GM19372 (cell line): ENCODE measurements around the gene N4BP2L1.
A peak's percentile ranks its signal among the peaks of the same experiment; 100 is the strongest.

Experiments
- ATAC-seq: cut with Tn5 transposase; IDR thresholded peaks from one replicate; pipeline ENCODE4 v1.9.1; 2021; ENCODE audit warnings: mild to moderate bottlenecking, low read depth, moderate library complexity; ENCODE audit not compliant: unreplicated experiment

N4BP2L1 gene

DNA sequence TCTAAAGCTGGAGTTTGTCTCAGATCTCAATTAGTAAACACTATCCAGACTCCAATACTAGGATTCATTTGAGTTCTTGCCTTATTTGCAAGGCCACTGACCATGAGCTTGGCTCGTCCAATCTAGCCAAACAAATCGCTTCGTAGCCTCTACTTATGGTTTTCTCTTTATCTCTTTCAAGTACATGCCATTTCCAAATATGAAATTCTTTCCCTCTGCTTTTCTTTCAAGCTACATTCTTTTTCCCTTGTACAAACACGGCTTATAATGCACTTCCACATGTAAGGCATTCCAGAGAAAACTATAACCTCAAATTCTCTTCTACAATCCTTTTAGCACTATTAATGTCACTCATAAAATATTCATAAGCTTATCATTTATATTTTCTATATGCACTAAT is 10.9 kb upstream of the N4BP2L1 start:
- no peak for ATAC-seq

DNA sequence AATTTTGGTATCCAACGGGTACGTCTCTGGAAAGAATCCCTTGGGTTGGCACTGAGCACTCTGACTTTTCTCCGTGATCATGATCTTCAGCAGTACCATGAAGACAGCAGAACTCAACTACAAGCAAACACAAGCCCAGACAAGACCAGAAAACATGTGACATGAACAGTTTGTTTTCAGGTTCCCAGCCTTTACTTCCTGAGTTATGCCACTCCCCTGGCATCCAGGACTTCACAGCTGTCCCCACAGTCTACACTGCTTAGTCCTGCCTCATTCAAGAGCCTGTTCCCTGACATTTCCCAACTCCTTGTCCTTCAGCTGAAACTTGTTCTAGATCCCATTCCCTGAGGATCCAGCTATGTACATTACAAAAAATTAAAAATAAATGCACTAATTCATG is 4.9 kb upstream of the N4BP2L1 start:
- ATAC-seq = no peak

DNA sequence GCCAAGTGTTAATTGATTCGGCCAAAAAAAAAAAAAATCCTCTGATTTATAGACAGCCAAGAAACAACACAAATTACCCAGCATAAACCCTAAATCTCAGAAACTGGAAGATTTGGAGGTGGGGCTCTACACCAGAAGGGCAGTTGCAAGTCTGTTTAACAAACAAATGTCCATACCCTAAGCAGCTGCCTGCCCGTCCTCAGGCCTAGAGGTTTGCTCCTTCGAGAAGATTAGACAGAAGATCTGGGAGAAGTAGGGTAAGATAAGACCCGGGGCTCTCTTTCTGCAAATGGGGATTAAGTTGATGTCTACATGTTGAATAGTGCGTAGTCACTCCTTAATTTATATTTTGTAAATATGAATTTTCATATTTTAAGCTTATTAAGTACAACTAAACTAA is 3.4 kb upstream of the N4BP2L1 start:
- no peak for ATAC-seq

DNA sequence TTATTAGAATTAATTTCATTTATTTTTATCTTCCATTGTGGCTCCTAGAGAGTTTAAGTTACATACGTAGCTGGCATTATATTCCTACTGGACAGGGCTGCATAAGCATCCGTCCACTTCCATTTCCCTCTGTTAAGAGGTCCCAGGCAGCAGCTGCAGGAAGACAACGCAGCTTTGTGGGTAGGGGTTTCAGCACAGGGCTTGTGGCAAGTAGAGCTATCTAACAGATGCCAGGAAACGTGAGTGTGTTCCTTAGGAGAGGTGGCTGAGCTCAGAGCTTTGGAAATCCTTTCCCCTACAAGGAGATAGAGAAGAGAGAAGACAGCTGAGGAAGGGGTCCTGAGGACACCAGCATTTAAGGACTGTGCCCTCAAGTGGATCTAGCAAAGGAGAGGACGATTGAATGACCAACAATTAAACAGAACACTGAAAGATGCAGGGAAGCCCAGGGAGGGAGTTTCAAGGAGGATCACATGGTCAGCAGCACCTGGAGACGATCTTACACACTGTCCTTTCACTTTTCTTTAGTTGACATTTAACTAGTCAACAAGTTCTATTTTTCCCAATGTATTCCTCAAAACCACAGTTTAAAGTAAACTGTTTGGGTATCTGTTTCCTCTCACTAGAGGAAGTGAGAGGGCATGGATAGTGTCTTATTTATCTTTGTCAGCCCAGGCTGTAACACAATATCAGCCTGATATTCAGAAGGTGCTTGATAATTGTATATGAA is 2.3 kb upstream of the N4BP2L1 start:
- no peak for ATAC-seq

DNA sequence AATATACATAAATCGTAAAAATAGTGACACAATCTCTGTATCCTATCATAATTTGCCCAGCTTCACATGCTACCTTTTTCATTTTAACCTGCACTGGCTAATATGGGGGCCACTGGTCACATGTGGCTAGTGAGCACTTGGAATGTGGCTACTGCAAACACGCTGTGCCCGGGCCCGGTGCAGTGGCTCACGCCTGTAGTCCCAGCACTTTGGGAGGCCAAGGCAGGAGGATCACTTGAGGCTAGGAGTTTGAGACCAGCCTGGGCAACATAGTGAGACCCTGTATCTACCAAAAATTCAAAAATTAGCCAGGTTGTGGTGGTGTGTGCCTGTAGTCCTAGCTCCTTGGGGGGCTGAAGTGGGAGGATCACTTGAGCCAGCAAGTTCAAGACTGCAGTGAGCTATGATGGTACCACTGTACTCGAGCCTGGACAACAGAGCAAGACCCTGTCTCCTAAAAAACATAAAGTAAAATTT is 1.5 kb upstream of the N4BP2L1 start:
- ATAC-seq = no peak

DNA sequence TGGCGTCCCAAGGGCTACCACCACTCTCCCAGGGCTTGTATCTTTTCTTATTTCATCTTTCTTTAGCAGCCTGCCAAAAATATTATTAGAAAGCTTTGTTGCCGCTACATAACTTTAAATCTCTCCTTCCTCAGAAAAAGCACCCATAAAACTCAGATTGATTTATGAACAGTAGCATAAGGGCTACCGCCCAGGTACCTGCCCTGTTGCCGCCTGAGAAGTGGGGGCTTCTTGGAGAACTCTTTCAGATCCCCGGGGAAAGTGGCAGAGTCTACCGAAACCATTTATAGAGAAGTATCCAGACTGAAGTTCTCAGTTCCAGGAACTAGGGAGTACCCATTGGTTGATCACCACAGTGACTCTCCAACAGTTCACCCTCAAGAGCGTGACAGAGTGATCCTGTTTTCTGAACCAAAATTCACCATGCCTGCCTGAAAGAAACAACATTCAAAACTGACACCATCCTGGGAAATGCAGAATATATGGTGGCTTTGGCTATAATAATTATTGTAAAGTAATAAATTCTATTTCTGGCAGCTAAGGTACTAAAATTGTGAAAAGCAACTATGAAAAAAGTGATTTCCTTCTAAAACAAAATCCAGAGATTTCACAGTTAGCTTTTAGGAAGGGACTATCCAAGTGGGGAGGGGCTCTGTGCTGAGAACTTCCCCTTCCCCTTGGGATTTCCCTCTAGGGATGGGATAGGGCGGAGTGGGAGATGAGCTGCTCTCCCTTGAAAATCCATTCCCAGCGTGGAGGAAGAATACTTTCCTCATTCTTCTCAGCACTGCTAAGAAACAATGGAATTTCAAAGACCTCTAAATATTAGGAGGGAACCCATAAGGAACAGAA is 877 bp upstream of the N4BP2L1 start:
- no peak for ATAC-seq

DNA sequence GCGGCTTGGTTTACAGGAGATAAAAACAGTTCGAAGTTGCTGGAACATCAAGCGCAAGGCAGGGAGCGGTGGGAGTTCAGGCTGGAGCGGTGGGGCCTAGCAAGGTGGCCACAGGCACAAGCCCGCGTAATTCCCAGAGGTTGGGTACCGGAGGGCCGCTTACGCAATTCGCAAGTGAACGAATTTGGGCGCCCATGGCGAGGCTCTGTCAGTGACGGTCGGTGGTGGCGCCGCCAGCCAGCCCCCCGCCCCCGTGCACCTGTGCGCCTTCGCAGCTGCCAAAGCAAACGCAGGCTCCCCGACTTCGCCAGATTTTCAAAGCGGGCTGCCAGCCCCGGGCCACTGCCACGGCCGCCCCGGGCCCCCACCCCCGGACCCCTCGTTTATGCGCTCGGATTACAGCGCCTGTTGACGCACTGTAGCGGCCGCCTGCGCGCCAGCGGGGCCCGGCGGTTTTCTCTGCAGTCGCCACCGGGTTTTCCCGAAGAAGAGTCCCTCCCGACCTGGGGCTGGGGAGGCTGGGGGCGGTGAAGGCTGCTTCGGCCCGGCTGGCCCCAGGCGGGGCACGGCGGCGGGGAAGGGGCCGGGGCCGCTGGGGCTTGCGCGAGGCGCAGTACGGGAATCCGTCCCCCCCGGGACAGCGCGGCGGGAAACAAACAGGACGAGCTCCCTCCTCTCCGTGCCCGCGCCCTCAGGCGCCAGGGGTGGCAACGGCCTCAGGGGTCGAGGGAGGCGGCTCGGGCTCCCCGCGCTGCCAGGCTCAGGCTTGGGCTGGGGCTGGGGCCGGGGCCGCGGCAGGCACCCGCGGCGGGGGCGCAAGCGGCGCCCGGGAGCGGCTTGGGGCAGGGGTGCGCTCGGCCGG is 709 bp downstream of the N4BP2L1 start:
- ATAC-seq = peak; percentile 14

DNA sequence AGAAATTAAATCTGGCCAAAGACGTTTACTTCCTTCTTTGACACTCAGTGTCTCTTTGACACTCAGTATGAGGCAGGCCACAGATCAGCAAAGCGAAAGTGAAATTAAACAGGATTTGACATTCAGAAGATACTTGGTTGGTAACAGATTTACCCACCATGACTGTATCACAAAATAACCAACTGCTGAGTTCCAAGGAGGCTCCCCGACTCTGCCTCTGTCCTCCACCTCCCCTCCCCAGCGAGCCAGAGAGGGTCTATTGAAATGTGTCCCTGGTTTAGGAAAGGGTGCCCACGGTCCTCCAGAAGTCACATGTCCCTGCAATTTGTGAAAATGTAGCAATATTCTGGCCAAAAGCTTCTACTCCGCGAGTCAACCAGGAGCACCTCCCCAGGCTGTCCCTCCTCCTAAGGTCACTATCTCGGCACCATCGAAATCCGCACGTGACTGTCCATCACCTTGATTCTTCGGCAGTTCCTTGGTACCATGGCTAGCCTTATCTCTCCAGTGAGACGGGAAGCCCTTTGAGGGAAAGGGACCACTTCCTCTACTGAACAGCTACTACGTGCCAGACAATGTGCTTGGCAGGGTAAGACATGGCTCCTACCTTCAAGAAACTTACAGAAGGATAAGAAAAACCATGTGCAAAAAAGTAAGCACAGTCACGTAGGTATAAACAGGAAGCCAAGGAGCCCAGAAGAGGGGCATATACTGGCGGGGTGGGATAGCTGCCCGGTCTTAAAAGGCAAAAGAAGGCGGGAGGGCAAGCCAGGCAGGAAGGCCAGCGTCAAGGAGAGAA is 1.5 kb downstream of the N4BP2L1 start:
- ATAC-seq = peak; percentile 41

DNA sequence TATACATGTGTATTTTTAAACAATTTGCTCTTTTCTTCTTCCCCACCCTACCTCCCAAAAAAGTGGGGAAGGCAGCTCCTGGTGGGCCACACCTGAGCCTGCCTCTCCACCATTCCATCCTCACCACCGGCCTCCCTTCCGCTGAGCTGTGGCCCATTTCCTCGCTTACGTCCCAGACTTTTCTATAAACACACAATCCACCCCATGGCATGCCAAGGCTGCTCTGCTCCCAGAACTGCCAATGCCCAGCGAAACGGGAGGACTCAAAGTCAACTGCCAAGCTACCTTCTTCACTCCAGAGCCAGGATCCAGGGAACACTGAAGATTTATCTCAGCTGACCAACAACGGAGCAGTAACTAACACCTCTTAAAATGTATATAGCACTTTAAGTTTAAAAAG is 2.8 kb downstream of the N4BP2L1 start:
- ATAC-seq = no peak

DNA sequence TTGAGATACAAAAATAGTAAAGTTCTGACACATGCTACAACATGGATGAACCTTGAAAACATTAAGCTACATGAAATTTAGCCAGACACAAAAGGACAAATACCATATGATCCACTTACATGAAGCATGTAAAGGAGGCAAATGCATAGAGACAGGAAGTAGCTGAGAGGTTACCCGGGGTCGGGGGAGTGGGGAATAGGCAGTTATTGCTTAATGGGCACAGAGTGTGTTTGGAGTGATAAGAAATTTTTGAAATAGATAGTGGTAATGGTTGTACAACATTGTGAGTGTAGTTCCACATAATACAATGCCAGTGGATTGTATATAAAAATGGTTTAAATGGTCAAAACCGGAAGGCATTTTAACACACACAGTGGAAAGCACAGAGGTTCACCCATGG is 4.3 kb downstream of the N4BP2L1 start:
- no peak for ATAC-seq

DNA sequence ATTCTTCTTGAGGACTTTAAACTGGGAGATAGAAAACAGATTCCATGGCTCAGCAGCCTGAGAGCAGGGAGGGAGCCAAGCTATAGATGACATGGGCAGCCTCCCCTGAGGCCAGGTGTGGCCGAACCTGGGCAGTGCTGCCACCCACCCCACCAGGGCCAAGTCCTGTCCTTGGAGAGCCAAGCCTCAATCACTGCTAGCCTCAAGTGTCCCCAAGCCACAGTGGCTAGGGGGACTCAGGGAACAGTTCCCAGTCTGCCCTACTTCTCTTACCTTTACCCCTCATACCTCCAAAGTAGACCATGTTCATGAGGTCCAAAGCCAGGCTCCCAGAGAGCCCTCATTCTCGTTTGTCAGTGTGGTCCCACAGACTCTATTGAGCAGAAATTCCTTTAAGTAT is 8.1 kb downstream of the N4BP2L1 start:
- ATAC-seq = no peak

DNA sequence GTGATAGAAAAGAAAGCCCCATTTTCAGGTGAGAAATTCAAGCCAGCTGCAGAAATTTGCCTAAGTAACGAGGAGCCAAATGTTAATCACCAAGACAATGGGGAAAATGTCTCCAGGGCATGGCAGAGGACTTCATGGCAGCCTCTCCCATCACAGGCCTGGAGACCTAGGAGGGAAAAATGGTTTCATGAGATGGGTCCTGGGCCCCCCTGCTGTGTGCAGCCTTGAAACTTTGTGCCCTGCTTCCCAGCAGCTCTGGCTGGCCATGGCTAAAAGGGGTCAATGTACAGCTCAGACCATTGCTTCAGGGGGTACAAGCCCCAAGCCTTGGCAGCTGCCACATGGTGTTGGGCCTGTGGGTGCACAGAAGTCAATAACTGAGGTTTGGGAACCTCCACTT is 9.9 kb downstream of the N4BP2L1 start:
- no peak for ATAC-seq

DNA sequence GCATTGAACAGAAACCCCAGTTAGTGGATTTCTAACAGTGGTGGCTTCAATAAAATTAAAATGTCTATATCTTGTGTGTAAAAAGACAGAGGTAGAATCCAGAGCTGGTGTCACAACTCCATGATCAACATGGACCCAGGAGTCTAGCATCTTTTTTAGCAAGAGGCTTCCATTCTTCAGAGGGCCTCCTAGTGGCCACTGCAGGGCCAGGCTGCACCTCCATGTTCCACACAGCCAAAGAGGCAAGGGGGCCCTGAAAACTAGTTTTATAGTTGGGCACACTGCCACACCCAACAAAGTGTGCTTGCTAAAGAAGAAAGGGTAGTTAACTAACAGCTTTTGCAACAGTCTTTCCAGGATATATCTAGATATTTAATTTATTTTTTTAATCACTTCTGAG is 12.9 kb downstream of the N4BP2L1 start:
- ATAC-seq = no peak

DNA sequence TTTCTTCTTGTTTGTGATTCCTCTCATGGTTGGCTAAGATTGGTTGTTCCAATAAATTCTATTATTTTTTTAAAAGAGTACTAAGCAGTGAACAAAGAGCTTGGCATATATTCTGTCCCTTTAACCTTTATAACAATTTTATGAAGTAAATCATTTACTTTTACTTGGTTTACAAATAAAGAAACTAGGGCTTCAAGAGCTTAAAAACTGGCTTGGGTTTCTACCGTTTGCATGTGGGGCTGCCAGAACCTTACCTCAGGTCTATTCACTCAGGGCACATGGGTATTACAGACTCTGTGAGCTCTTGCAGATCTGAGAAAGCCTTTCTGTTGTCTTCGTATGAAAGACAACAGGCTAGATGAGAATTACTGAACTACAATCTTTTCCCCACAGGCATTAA is 13.3 kb downstream of the N4BP2L1 start:
- ATAC-seq = no peak

DNA sequence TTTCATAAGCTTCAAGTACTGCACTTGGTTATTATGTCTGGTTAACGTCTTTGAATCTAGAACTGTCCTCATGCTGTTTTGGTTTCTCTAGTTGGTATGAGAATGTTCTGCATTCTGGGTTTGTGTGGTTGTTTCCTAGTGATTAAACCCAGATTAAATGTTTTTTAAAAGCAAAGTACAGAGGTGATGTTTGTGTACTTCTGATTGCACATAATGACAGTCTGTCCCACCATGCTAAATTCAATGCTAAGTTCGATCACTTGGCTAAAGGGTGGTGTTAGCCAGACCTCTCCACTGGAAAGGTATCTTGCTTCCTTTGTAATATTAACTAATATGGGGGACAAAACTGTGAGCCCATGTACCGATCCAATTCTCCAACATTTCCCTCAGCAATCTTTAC is 14.6 kb downstream of the N4BP2L1 start:
- ATAC-seq = no peak

DNA sequence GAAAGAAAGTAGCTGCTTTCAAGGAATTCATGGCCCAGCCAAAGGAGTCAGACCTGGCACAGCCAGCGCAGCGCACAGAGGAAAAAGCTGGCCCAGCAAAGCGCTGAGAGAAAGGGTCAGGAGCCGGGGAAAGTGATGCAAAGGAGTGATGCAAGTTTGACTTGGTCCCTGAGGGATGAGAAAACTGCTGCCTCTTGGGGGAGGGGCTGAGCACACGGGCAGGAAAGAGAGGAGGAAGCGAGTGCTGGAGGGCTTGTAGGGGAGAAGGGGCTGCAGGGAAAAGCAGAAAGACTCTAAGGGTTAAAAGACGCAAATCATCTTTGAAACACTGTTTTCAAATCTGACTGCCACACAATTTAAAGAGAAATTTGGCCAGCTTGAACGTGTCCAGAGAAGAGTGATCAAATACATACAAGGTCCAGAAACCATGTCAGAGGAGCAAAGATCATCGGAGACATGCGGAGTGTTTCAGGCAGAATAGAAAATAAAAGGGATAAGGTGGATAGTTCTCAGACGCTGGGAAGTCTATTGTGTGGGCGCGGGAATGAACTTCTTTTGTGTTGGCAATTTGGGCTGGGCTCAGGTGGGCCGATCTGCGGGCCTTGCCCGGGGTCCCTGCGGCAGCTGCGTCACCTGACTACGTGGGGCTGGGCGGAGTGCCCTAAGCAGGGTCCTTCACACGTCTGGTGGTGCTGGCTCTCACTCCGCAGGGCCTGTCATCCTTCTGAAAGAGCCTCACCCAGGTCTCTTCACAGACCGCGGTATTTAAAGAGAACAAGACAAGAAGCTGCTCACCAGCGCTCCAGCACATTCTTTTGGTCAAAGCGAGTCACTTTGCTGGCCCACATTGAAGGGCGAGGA is 18.1 kb downstream of the N4BP2L1 start:
- ATAC-seq = no peak

DNA sequence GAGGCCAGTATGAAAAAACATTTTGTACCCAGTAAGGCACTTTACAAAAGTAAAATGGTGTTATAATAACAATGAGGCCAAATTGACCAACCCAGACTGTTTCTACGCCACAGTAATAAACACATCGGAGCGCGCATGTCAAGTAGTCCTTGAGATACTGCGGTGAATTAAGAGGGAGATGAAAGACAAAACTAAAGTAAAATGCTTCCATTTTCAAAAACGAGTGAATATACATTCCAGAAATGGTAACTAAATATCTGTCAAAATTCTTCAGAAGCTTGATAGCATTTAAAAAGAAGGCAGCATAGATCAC is 19.0 kb downstream of the N4BP2L1 start:
- ATAC-seq = no peak

DNA sequence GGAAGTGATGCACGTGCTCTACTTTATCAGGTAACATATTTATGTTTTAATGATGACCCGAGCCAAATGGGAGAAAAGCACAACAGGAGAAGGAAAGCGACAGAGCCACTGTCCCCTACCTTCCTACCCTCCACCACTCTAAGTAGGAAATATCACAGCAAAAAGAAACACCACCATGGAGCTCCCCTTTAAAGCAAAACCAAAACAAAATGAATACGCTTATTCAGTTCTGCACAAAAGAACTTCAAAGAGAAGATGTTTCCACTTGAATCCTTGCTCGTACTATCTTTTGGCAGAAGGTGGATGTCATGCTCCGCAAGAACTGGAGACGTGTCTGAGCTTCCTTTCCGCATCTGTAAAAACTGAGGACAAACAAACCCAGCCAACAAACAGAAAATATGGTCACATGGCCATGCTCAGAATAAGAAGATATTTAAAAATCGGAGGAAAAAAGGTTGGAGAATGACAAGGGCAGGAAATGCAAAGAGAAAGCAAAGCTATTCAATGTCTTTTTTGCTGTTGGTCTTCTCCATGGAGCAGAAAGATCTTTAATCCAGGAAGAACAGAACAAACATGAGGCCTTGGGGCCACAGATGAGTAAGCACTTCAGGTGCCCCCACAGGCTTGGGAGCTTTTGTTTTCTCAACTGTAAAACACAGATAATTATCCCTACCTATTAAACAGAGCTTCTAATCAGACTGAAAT is 19.5 kb downstream of the N4BP2L1 start:
- ATAC-seq = no peak

DNA sequence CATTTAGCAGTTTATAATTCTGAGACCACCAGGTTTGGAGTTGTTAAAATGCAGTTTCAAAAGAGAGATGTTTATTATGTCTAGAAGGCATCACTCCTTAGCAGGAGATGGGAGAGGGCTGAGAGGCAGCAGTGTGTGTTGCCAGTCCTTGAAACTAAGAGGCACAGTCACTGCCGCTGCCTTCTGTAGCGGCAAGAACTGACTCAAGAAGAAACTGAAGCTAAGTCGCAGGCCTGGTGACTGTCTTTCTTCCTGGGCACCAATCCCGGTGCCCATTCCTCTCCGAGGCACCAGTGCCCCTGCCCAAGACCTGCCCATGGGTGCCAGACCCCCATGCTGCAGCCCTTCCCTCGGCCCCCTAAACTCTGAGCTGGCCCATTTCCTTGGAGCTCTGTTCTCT is 20.1 kb downstream of the N4BP2L1 start:
- ATAC-seq = no peak
